RWPE2 (cell line): ENCODE measurements around the gene SCD5.
A peak's percentile ranks its signal among the peaks of the same experiment; 100 is the strongest.

ENCODE experiments used
- ATAC-seq: fragments of 200-7000 bp; cut with Tn5 transposase; 3 replicates; pipeline ENCODE4 v1.9.1; 2021; ENCODE audit warnings: low read depth
- DNase-seq: peaks from one replicate; pipeline ENCODE4 v3.0.0-alpha.2; 2020; ENCODE audit warnings: low spot score
- H3K27ac ChIP-seq: fragments of 450-650 bp; 2 replicates; pipeline ENCODE4 v1.5.1; 2017; ENCODE audit warnings: mild to moderate bottlenecking; ENCODE audit not compliant: poor library complexity, severe bottlenecking
- H3K27me3 ChIP-seq: fragments of 250-450 bp; sonication (Bioruptor Pico); 2 replicates; pipeline ENCODE4 v1.5.1; 2021; ENCODE audit warnings: mild to moderate bottlenecking, moderate library complexity; ENCODE audit not compliant: insufficient read depth, poor library complexity, severe bottlenecking
- H3K36me3 ChIP-seq: fragments of 250-450 bp; sonication (Bioruptor Pico); 2 replicates; pipeline ENCODE4 v1.5.1; 2020; ENCODE audit warnings: low read depth, mild to moderate bottlenecking, moderate library complexity
- H3K4me1 ChIP-seq: fragments of 250-450 bp; sonication (Bioruptor Pico); 2 replicates; pipeline ENCODE4 v1.5.1; 2021; ENCODE audit warnings: mild to moderate bottlenecking, moderate library complexity; ENCODE audit not compliant: insufficient read depth, poor library complexity, severe bottlenecking
- H3K4me3 ChIP-seq: fragments of 250-450 bp; sonication (Bioruptor Pico); 2 replicates; pipeline ENCODE4 v1.5.1; 2021; ENCODE audit warnings: mild to moderate bottlenecking, moderate library complexity; ENCODE audit not compliant: severe bottlenecking
- H3K9me3 ChIP-seq: fragments of 250-450 bp; sonication (Bioruptor Pico); 2 replicates; pipeline ENCODE4 v1.5.1; 2021; ENCODE audit warnings: mild to moderate bottlenecking, moderate library complexity; ENCODE audit not compliant: severe bottlenecking
- TF ChIP-seq, protein P1 (sequence below): fragments of 450-650 bp; IDR thresholded peaks from one replicate; pipeline ENCODE4 v1.5.1; 2017; ENCODE audit warnings: mild to moderate bottlenecking, moderate library complexity; ENCODE audit not compliant: poor library complexity, severe bottlenecking

The SCD5 gene

DNA sequence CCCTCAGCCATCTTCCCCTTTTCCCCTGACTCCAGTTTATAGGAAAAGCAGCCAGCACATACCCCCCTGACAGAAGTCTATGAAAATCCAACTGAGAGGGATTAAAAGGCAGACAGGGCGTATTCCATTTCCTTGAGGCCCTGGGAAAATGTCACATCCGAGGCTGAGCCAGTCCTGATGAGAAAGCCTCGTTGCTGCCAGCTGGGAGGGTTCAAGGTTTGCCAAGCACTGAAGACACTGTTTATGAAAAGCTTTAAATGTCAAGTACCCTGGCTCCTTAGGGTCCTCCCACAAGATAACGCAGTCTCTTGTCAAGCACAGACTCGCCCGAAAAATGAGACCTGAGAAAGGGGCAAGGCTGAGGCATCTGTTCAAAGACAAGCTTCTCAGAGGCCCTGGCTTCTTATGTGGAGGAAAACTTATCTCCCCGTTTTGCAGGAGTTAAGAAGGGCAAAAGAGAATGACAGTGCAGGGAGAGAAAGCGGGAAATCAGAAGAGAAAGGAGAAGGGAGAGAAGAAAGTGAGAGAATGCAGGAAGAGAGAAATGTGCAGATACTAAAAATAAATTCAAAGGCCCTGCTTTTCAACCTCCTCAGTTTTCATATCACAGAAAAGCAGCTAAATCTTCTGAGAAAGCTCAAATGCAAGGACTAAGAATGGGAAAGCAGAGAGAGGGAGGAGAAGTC is 44.7 kb downstream of the SCD5 start:
- no peaks in the 10 kb centered on the region for H3K27me3 ChIP-seq
- DNase-seq = no peak
- no peak overlapping the region for H3K4me3 ChIP-seq
- H3K4me1 ChIP-seq = peaks cover 5% of the 10 kb centered on the region
- H3K36me3 ChIP-seq = no peaks in the 10 kb centered on the region
- peak; percentile 42; the same call in 2 of the 3 replicates for ATAC-seq
- TF ChIP-seq, protein P1, sequence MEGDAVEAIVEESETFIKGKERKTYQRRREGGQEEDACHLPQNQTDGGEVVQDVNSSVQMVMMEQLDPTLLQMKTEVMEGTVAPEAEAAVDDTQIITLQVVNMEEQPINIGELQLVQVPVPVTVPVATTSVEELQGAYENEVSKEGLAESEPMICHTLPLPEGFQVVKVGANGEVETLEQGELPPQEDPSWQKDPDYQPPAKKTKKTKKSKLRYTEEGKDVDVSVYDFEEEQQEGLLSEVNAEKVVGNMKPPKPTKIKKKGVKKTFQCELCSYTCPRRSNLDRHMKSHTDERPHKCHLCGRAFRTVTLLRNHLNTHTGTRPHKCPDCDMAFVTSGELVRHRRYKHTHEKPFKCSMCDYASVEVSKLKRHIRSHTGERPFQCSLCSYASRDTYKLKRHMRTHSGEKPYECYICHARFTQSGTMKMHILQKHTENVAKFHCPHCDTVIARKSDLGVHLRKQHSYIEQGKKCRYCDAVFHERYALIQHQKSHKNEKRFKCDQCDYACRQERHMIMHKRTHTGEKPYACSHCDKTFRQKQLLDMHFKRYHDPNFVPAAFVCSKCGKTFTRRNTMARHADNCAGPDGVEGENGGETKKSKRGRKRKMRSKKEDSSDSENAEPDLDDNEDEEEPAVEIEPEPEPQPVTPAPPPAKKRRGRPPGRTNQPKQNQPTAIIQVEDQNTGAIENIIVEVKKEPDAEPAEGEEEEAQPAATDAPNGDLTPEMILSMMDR = no peak
- no peak overlapping the region for H3K27ac ChIP-seq
- no peaks in the 10 kb centered on the region for H3K9me3 ChIP-seq

DNA sequence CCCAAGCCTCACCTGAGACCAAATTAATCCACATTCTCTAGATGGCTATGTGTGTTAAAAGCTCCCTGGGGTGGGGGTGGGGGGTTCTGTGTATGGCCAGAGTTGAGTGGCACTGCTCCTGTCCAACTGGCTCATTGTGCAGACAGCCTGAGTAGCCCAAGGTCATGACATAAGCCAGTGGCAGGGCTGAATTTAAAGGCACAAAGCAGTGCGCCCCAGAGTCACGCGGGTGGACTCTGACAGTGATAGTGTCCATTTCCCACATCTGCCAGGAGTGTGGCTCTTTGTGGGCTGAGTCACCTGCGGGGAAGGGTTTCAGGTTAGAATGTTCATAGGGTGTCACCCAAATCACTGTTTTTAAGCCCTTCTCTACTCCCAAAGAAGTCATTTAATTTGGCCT is 45.4 kb downstream of the SCD5 start:
- no peak overlapping the region for H3K27ac ChIP-seq
- DNase-seq (no peak), ATAC-seq (no peak)
- no peaks in the 10 kb centered on the region for H3K27me3 ChIP-seq
- H3K4me1 ChIP-seq = peaks cover 5% of the 10 kb centered on the region
- TF ChIP-seq, protein P1 = no peak
- no peaks in the 10 kb centered on the region for H3K9me3 ChIP-seq
- no peak overlapping the region for H3K4me3 ChIP-seq
- no peaks in the 10 kb centered on the region for H3K36me3 ChIP-seq

DNA sequence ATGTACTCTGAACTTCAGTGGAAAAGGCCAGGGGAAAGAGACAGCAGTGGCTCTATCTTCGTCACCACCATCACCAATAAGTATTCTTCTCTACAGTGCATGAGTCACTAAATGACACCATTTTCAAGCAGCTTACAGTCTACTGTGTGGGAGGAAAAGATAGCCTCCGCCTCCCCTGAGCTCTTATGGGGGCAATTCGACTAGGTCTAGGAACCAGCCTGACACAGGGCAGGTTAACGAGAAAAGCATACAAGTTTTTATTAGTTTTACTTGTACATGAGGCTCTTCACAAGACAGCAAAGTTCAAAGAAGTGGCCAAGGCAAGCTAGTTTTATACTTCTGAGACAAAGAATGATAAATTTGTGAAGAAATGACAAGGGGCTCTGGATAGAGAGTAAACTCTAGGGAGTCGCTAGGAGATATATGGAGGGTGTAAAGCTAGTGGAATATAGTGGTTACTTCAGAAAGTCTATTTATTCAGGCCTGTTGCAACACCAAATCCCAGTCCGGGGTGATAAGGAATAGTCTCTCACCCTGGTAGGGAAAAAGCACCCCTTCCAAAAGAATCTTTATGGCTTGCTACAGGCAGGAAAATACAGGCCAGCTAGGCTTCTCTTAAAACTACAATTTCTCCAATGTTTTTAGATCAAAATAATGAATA is 49.7 kb downstream of the SCD5 start:
- Histone ChIP-seq H3K36me3 (no peaks in the 10 kb centered on the region), H3K27ac (no peak overlapping the region), H3K27me3 (no peaks in the 10 kb centered on the region), H3K4me3 (no peak overlapping the region), H3K9me3 (no peaks in the 10 kb centered on the region), H3K4me1 (peaks cover 14% of the 10 kb centered on the region)
- TF ChIP-seq, protein P1 = no peak
- ATAC-seq (no peak), DNase-seq (no peak)

DNA sequence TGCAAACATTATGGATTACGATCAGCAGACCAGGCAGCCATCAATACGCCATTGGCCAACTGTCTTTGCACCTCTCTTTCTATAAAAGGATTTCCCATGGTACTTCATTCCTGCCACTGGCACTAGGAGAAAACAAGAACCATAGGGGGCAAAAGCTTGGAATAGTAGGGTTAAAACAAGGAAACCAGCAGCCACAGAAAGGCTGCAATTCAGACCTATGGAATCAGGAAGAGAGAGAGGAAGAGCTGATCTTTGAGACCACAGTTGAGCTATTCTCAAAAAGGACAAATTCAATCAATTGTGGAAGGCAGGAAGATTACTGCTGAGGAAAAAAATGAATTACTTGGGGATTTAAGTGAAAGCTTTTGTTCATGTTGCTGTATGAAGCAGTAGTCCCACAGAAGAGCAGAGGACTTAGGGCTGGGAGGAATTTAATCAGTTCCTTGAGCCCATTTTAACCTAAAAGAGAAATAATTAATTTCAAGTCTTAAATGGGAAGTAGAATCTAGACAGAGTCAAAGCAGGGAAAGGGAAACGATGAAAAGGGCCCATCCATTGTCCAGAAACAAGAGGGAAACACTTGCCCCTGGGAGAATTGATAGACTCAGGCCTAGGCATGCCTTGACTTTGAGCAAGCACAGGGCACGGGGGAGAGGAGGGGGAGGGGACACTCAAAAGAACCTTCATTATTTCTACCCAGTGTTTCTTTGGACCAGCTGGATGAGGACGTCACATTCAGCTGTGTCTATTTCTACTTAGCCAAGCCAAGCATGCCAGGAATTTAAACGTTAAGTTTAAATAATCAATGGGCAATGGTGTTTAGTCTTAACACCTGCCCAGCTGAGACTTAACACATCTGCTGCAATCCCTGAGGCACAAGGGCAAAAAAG is 50.7 kb downstream of the SCD5 start:
- DNase-seq (no peak), ATAC-seq (no peak)
- H3K4me3 ChIP-seq = no peak overlapping the region
- peaks cover 11% of the 10 kb centered on the region for H3K4me1 ChIP-seq
- H3K36me3 ChIP-seq = no peaks in the 10 kb centered on the region
- no peak overlapping the region for H3K27ac ChIP-seq
- H3K9me3 ChIP-seq = no peaks in the 10 kb centered on the region
- no peaks in the 10 kb centered on the region for H3K27me3 ChIP-seq
- TF ChIP-seq, protein P1 = no peak
